T-helper 1 cell treated with Interleukin-12 subunit alpha and Interleukin-12 subunit beta and Interleukin-4 antibody, amounts not matched to agents 30 ng/mL and 1 ng/mL, for 36 hours (primary cell): Measurements from ENCODE around the gene TANC1. TPM values are rescaled to one million over a fixed set of nuclear protein-coding genes. Genes with fewer than 3 reads are reported as not detected.

Experiments
- intact Hi-C: fragments of 100-400 bp; cut with micrococcal nuclease; formaldehyde crosslinking; loops from one replicate; pipeline ENCODE4 v1.15.1; 2024
- total RNA-seq: library from RNA; stranded (reverse); gene quantifications from 2 replicates; pipeline ENCODE4 v1.2.3, GENCODE V29; 2022

The TANC1 gene
- total RNA-seq, 1 donor from 2014 or later = 0.64 TPM

- intact Hi-C loops = loop anchor here (1.0 kb wide), 1 partner anchor 284 kb away; no protein-coding TSS in a partner anchor
These were observed 217.1 kb downstream of the TANC1 start for GRCh38 chr2:159185401-159186130.

- intact Hi-C loops = no loop called here
These were observed 218.0 kb downstream of the TANC1 start for GRCh38 chr2:159186462-159186861.

GRCh38 chr2:159187106-159187505, 218.7 kb downstream of the TANC1 start:
- intact Hi-C loops = no loop called here

- intact Hi-C loops = no loop called here
These were observed 220.0 kb downstream of the TANC1 start for GRCh38 chr2:159188449-159188848.

GRCh38 chr2:159192371-159192918, 224.0 kb downstream of the TANC1 start:
- intact Hi-C loops = no loop called here

- intact Hi-C loops = no loop called here
These were observed 225.4 kb downstream of the TANC1 start for GRCh38 chr2:159193791-159194190.

GRCh38 chr2:159194241-159194640, 225.8 kb downstream of the TANC1 start:
- intact Hi-C loops = no loop called here

- intact Hi-C loops = no loop called here
These were observed 227.3 kb downstream of the TANC1 start for GRCh38 chr2:159195697-159196096.

GRCh38 chr2:159196393-159196925, 228.0 kb downstream of the TANC1 start:
- intact Hi-C loops = no loop called here

GRCh38 chr2:159199236-159199635, 230.8 kb downstream of the TANC1 start:
- intact Hi-C loops = no loop called here

GRCh38 chr2:159199761-159200465, 231.5 kb downstream of the TANC1 start:
- intact Hi-C loops = no loop called here

- intact Hi-C loops = no loop called here
These were observed 232.1 kb downstream of the TANC1 start for GRCh38 chr2:159200498-159200897.

GRCh38 chr2:159201360-159202063, 233.1 kb downstream of the TANC1 start:
- intact Hi-C loops = loop anchor here (1.0 kb wide), 1 partner anchor 9 kb away; no protein-coding TSS in a partner anchor

- intact Hi-C loops = no loop called here
These were observed 234.2 kb downstream of the TANC1 start for GRCh38 chr2:159202568-159203071.

- intact Hi-C loops = no loop called here
These were observed 236.1 kb downstream of the TANC1 start for GRCh38 chr2:159204381-159205144.

- intact Hi-C loops = no loop called here
These were observed 238.4 kb downstream of the TANC1 start for GRCh38 chr2:159206736-159207380.

- intact Hi-C loops = no loop called here
These were observed 240.0 kb downstream of the TANC1 start for GRCh38 chr2:159208438-159208837.

- intact Hi-C loops = loop anchor here (1.0 kb wide), 1 partner anchor 8 kb away; no protein-coding TSS in a partner anchor
These were observed 241.2 kb downstream of the TANC1 start for GRCh38 chr2:159209341-159210306.
